NCI-H69 (cell line): ENCODE results near the gene MAN1C1.
"Not testable (repeated sequence)": the region's sequence is repeated elsewhere in the genome, so short reads cannot be mapped to it uniquely, and the experiment has no call there.

Experiments used
- DNase-seq: peaks from one replicate; lab custom pipeline; 2025; lab: John Stamatoyannopoulos, UW

MAN1C1 gene

GRCh38 chr1:25680701-25681100, 64.1 kb downstream of the MAN1C1 start:
- DNase-seq, result no peak

- no peak for DNase-seq
These were observed 65.5 kb downstream of the MAN1C1 start for GRCh38 chr1:25682059-25682601.

- no peak for DNase-seq
These were observed 66.6 kb downstream of the MAN1C1 start for GRCh38 chr1:25683177-25683576.

- DNase-seq, result no peak
These were observed 67.1 kb downstream of the MAN1C1 start for GRCh38 chr1:25683731-25684130.

- no peak for DNase-seq
These were observed 67.8 kb downstream of the MAN1C1 start for GRCh38 chr1:25684216-25684965.

- no peak for DNase-seq
These were observed 68.7 kb downstream of the MAN1C1 start for GRCh38 chr1:25685211-25685750.

GRCh38 chr1:25685938-25686665, 69.5 kb downstream of the MAN1C1 start:
- DNase-seq, result no peak

GRCh38 chr1:25687221-25688017, 70.8 kb downstream of the MAN1C1 start:
- DNase-seq, result no peak

- DNase-seq, result peak; percentile 43
These were observed 72.0 kb downstream of the MAN1C1 start for GRCh38 chr1:25688390-25689119.

- no peak for DNase-seq
These were observed 73.2 kb downstream of the MAN1C1 start for GRCh38 chr1:25689686-25690381.

- DNase-seq, result no peak
These were observed 73.9 kb downstream of the MAN1C1 start for GRCh38 chr1:25690396-25690956.

GRCh38 chr1:25691211-25691610, 74.6 kb downstream of the MAN1C1 start:
- DNase-seq, result no peak

GRCh38 chr1:25692560-25692959, 76.0 kb downstream of the MAN1C1 start:
- DNase-seq, result peak; percentile 48

- peak; percentile 22 for DNase-seq
These were observed 77.8 kb downstream of the MAN1C1 start for GRCh38 chr1:25694167-25695007.

- DNase-seq, result peak; percentile 42
These were observed 78.6 kb downstream of the MAN1C1 start for GRCh38 chr1:25695090-25695770.

GRCh38 chr1:25695771-25696311, 79.2 kb downstream of the MAN1C1 start:
- DNase-seq, result no peak

GRCh38 chr1:25696643-25697042, 80.1 kb downstream of the MAN1C1 start:
- not testable (repeated sequence) for DNase-seq

GRCh38 chr1:25697435-25698217, 81.0 kb downstream of the MAN1C1 start:
- DNase-seq, result no peak
